Erythroblast (primary cell): ENCODE data around the gene RALGPS1.

Experiments
- DNase-seq, 2 experiments: peaks; one replicate each; lab custom pipeline; 2025; lab: John Stamatoyannopoulos, UW
- GATA1 ChIP-seq: IDR thresholded peaks from 2 replicates; pipeline ENCODE4 v1.6.1; 2011; ENCODE audit warnings: low read depth, mild to moderate bottlenecking, control low read depth, low read length, moderate library complexity
- POLR2A ChIP-seq: IDR thresholded peaks from 2 replicates; pipeline ENCODE4 v1.6.1; 2011; ENCODE audit warnings: mild to moderate bottlenecking, low read length

RALGPS1 gene

GRCh38 chr9:127105805-127106465 lies 191.4 kb downstream of the RALGPS1 start:
- no peak for DNase-seq

DNA sequence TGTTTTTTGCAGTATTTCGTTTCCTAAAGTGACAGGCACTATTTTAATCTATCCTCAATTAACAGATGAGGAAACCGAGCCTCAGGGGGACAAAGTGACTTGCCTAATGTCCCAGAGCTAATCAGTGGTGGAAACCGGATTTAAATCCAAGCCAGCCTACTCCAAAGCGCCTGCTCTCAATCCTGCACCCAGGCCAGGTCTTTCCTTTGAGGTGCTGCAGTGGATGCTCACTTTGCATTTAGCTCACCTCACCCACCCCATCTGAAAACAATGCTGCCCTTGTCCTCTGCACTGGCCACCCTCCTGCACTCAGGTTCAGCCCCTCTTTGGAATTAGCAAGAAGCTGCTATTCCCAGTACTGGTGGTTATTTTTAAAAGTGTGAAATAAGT lies 191.9 kb downstream of the RALGPS1 start:
- TF ChIP-seq GATA1 = no peak
- no peak for TF ChIP-seq POLR2A
- DNase-seq = no peak

More at GRCh38 chr9:127105805-127106465, 191.4 kb downstream of the RALGPS1 start:
- TF ChIP-seq GATA1 (no peak), POLR2A (no peak)

- no peak for DNase-seq
- TF ChIP-seq POLR2A = no peak
- no peak for TF ChIP-seq GATA1
Observed at GRCh38 chr9:127107171-127107928, 192.8 kb downstream of the RALGPS1 start.

DNA sequence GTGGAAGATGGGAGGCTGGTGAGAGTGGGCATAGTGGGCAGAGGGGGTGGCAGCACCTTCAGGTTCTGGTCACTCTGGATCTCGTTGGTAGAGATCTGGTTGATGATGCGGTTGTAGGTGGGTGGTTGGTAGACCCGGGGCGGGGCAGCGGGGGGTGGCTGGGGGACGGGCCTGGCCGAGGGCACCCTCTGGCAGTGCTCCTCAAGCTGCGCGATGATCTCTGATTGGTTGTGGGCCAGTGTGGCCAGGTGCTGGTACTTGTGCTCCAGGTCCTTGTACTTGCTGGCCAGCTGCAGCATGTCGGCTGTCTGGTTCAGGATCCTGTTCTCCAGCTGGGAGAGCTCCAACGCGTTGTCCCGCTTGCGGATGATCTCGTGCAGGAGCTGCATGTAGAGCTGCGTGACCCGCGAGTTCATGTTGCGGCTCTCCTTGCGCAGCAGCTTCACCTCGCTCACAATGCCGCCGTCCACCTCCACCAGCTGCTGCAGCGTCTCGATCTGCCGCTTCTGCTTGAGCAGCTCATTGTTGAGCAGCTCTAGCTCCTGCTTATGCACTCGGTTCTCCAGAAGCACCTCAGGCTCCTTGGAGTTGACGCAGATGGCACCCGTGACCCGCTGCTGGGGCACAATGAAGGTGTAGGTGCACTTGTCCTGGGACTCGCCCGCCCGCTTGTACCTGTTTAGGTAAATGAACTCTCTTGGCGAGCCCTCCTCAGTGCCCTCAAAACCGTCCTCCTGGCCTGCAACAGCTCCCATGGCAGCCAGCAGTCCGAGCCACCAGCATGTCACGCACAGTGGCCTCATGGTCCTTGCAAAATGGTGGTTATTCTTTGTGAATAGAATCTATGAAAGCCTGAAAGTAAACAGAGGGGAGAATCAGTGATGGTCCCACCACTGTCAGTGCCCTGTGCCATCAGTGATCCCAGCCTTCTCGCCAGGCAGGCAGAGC lies 193.6 kb downstream of the RALGPS1 start:
- TF ChIP-seq GATA1 = no peak
- no peak for TF ChIP-seq POLR2A
- no peak for DNase-seq

DNA sequence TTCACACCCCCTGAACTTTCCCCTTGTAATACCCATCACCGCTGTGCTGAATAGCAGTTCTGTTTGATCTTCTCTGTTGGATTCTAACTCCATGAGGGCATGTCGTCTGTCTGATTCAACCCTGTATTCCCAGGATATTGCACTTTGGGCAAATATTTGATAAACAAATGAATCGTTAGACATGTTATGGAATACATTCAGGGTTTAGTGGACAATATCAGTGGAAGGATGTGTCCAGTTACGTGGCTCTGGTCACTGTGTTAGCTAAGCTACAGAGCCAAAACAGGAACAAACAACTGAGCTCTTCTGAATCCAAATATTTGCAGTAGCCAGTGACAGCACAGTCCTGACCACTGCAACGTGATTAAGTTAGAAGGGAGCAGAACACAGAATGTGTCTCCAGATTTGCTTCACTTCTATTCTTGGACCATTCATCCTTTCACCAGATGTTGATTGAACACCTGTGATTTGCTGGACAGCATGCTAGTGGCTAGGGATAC lies 194.7 kb downstream of the RALGPS1 start:
- no peak for DNase-seq
- TF ChIP-seq POLR2A (no peak), GATA1 (no peak)

DNA sequence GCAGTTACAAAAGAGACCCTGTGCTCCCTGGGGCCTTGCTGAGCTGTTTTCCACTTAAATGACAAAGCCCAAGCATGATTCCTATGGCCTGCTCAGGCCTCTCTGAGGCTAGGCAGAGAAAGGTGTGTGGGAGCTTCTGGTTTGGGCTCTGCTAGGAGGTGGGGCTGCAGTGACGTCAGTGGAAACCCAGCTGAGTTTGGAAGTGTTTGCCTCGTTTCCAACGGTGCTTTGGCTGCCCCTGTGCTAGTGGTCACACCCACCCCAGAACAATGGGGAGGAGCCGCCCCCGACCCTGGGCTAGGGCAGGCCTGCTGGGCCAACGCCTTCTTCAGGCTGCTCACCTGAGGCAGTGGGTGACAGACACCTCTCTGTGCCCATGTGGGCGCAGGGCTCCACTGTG lies 197.5 kb downstream of the RALGPS1 start:
- TF ChIP-seq POLR2A = no peak
- no peak for TF ChIP-seq GATA1
- DNase-seq = no peak

GRCh38 chr9:127112735-127113161 lies 198.2 kb downstream of the RALGPS1 start:
- TF ChIP-seq POLR2A = no peak
- no peak for TF ChIP-seq GATA1

DNA sequence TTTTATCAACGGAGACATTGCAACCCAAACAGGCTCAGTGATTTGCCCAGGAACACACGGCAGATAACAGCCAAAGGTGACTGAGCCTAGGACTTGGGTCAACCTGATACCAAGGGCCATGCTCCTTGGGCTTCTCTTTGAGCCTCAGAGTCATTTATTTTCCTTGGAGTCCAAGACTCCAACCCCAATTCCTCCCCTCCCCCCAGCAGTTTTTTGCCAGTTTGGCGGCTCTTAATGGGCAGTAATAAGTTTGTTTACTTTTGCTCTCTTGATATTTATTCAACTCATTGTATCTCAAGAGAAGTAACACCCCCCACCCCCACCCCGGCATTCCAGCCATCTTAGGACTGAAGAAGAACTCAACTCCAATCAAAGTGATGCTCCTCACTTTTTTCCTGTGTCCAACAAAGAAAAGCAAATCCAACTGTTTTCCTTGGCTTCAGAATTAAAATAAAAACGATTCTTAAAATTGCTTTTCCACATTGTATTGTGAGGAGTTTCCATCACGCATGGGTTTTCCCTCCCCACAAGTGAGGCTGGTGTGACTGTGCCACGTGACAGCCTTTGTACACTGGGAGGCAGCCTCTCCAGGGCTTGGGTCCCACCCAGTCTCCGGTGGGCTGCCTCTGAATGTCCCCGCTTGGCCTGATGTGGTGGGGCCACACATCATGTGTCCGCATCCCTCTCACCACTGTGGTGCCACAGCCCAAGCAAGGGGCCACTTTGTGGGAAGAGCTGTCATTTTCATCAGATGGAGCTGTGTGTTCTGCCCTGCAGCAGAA lies 198.8 kb downstream of the RALGPS1 start:
- DNase-seq = no peak
- TF ChIP-seq POLR2A = no peak
- TF ChIP-seq GATA1 = no peak

More at GRCh38 chr9:127112735-127113161, 198.2 kb downstream of the RALGPS1 start:
- DNase-seq = no peak

- DNase-seq = no peak
- TF ChIP-seq GATA1 (no peak), POLR2A (no peak)
Observed at GRCh38 chr9:127114606-127115005, 200.0 kb downstream of the RALGPS1 start.

DNA sequence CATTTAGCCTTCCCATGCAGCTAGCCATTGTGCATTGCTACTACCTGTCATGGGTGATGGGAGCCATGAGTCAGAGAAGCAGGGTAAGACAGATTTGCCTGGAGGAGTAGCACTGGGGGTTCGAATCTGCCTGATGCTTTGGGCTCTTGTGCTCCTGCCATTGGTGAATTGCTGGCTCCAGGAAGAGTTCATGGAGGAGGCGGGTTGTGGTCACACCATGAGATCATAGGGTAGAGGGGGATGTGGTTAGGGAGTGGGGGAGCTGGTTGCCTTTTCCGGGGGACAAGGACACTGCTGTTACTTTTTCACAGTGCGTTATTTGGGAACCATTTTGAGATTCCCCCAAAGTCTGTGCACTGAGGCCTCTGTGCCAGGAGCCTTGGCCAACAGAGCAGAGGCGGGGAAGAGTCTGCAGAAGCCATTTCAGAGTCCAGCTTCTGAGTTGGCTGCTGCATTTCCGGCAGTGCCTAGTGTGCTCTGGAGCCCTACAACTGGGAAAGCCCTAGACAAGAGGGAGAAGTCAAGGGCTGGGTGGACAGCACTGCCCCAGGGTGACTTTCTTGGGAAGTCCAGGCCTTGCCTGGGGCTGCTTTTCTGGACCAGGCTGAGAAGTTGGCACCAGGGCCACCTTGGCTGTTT lies 201.6 kb downstream of the RALGPS1 start:
- DNase-seq = no peak
- no peak for TF ChIP-seq POLR2A
- TF ChIP-seq GATA1 = no peak

GRCh38 chr9:127116957-127117356 lies 202.4 kb downstream of the RALGPS1 start:
- no peak for DNase-seq
- TF ChIP-seq POLR2A (no peak), GATA1 (no peak)

DNA sequence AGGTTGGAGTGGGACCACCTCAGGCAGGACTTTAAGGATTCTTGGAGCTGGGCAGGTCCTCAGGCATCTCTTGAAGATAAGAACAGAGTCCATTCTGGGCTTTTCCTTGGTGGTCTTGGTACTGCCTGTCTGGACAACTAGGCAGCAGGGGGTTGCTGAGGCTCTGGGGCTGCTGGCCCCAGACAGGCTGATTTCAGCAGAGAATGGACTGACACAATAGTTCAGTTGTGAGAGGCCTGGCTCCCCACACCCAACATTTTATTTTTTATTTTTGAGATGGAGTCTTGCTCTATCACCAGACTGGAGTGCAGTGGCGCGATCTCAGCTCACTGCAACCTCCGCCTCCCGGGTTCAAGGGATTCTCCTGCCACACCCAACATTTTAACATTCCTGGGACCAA lies 203.2 kb downstream of the RALGPS1 start:
- TF ChIP-seq POLR2A = no peak
- TF ChIP-seq GATA1 = no peak
- DNase-seq = no peak
